Left forelimb (tissue), 1 donor: ENCODE measurements around the gene GRIA3.
"Not testable (repeated sequence)": the region's sequence is repeated elsewhere in the genome, so short reads cannot be mapped to it uniquely, and the experiment has no call there.

Source experiments
- DNase-seq: peaks from one replicate; pipeline ENCODE4 v3.0.0-alpha.2; 2018; ENCODE audit warnings: low spot score

GRIA3 gene

GRCh38 chrX:123357941-123358340 is 173.9 kb downstream of the GRIA3 start:
- no peak for DNase-seq

- DNase-seq: no peak
These were observed 174.4 kb downstream of the GRIA3 start for GRCh38 chrX:123358457-123358856.

- no peak for DNase-seq
These were observed 177.3 kb downstream of the GRIA3 start for GRCh38 chrX:123361371-123361770.

DNA sequence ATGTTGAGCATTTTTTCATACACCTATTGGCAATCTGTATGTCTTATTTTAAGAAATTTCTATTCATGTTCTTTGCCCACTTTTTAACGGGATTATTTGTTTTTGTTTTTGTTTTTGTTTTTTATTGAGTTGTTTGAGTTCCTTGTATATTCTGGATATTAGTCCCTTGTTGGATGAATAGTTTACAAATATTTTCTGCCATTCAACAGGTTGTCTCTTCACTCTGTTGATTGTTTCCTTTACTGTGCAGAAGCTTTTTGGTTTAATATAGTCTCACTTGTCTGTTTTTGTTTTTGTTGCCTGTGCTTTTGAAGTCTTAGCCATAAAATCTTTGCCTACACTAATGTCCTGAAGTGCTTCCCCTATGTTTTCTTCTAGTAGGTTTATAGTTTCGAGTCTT is 202.1 kb downstream of the GRIA3 start:
- not testable (repeated sequence) for DNase-seq

DNA sequence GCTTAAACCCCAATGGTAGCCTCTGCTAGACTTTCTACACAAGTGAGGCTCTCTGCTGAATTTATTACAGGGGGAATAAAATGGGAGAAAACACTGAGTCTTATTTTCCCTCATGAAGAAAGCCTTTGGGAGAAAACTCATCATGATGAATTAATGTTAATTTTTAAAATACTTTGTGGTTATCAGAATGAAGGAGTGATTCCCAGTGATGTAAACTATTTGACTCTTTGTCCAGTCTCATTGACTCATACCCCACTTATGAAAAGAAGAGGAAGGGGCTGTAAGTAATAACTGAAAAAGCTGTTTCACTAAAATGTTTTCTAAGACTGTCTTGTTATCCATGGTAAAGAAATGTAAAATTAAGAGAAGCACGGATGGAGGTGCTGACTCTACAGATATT is 208.8 kb downstream of the GRIA3 start:
- no peak for DNase-seq

DNA sequence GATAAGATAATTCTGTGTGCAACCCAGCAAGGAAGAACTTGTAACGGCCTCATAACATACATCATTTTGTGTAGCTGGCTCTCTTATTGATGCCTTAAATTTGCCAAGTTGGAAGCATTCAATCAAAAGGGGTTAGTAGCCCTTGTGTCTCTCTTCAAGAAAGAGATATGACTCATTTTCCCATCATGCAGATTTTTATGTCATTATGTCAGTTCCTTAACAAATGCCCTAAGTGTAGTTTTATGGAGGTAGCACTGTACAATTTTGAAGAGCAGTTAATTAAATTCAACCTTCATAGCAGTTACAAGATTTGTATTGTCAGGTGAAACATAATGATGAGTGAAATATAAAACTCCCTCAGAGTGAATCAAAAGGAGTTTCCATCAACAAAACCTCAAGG is 215.6 kb downstream of the GRIA3 start:
- no peak for DNase-seq

- no peak for DNase-seq
These were observed 221.2 kb downstream of the GRIA3 start for GRCh38 chrX:123405231-123405630.

DNA sequence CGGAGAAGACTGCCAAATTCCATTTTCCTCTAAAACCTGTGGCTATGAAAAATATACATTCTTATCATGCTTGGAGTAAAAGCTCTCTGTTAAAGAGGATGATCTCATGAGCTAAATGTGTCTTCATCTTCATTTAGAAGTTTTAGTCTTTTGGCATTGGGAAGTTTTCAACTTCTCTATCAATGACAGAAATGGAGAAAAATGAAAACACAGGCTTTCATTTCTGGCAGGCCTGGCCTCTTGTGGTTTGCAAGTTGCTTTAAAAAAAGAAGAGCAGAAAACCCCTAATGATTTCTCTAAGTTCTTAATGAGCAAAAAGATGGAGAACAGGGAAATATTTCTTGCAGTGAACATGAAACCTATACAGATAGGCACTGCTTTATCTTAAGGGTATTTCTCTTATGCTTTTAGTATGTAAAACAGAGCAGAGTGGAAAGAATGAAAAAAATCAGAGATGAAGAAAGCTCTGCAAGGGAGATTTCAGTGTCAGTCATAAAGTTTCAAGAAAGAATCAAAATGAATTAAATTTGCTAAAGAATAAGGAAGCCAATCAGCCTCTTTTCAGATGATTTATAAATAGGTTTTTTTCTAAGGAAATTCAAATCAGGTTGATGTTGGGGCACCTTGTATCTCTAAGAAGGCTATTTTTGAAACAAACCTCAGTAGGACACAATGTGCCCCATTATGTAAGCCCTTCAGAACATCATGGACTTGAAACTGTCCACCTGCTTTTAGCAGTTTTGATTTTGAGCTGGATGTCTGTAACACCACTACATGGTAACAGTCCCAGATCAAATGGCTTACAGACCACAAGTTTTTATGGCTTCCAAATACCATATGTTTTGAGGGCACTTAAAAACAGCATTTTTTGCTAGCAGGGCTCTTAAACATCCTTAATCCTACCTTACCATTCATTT is 225.0 kb downstream of the GRIA3 start:
- no peak for DNase-seq

DNA sequence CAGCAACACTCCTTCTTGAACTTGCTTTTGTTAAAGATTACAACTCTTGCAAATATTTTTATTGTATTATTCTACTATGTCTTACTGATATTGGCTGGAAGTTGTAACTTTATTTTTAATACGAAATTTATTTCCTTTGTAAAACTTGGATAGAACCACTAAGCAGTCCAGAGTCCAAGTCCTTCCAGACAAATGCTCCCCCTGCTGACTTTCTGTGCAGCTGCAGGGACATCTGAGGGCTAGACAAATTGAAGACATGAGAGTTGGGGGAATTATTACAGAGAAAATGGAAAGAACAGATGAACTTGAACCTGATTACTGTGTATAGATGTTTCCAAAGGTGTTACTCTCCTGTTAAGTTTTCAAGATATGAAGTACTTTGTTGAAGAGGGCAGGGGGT is 238.8 kb downstream of the GRIA3 start:
- no peak for DNase-seq

GRCh38 chrX:123424546-123424945 is 240.5 kb downstream of the GRIA3 start:
- no peak for DNase-seq

DNA sequence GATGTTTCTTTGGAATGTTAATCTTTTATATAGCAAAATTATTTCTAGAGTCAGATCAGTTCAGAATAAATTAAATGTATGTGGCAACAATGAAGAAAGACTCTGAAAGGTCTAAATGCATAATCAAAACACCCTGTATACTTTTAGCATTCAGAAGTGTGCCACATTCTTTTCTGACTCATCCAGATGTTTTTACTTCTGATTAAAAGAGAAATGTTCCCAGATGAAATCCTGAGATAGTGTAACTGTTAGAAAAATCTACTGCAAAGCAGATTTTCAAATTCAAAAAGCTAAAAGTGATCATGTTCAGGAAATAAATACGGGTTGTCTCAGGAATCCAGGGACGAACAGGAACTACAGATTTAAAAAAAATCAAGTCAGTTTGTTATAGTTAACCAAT is 241.4 kb downstream of the GRIA3 start:
- DNase-seq: no peak

DNA sequence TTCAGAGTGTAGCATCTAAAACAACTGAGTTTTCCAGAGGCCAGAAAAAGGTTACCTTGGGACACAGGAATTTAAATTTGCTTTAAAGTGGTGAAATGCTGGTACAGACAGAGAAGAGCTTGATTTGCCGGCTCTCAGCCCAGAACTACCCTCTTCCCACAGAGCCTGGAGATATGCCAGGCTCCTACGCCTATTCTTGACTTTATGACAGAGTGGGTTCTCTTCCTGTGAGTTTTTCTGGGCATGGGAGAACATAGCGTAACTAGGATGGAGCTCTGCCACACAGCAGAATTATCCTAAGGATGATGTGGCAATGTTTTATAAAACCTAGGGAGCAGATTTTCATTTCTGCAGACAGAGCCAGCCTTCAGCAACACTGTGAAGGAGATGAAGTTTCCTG is 241.8 kb downstream of the GRIA3 start:
- DNase-seq: no peak

DNA sequence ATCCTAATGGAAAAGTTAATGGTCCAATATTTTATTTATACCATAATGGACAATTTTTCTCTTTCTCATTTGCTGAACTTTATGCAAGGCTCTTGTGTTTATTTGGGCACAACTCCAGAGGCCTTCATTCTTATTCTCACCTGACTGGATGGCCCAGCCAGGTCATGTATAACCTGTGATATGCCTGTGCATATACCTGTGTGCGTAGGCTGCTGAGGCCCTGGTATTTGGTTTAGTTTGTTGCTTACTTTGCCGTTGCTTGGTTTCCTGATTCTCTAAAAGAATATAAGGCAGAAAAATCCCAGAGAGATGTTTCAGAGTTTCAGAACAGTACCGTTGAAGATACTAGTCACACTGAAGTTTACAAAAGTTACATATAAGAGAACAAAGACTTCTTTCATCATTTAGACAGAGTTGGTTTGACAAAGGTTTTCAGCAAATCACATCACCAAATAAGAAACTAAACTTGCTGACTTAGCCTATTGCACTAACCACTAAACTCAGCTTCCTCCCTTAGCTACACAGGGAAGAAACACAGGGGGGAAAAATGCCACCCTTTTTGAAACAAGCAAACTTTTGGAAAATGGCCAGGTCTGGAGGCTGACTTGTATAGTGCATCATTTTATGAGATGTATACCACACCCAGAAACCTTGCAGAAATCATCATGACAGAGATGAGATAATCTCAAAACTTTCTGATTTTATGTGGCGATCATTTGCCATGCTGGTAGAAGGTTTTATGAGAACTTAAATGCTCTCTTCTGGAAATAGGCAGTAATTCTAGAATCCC is 248.5 kb downstream of the GRIA3 start:
- no peak for DNase-seq

DNA sequence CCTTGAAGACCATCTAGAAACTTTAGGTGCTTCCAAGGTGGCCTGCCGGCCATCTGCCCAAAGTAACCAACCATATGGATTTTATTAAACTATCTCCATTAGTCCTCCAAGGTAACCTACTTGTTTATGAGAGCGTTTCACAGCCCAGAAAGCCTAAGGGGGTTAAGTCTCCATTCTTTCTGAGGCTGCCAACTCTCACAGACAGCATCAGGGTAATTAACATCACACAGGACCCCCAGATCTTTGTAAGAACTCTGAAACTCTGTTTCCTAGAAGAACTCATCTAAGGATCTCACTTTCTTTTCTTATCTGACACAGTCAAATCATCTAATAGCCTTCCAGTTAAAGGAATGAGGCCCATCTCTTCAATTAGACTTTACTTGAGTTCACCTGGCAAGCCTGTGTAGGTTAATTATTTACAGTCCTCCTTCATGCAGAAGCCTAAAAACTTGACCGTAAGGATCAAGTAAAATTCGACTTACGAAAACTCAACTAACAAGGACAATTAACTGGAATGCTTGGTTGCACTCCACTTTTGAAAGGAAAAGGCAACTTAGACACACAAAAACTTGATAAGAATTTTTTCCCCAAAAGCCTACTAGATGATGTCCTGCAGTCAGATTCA is 252.5 kb downstream of the GRIA3 start:
- no peak for DNase-seq

GRCh38 chrX:123439926-123440325 is 255.8 kb downstream of the GRIA3 start:
- not testable (repeated sequence) for DNase-seq

GRCh38 chrX:123442764-123443163 is 258.7 kb downstream of the GRIA3 start:
- DNase-seq: no peak

DNA sequence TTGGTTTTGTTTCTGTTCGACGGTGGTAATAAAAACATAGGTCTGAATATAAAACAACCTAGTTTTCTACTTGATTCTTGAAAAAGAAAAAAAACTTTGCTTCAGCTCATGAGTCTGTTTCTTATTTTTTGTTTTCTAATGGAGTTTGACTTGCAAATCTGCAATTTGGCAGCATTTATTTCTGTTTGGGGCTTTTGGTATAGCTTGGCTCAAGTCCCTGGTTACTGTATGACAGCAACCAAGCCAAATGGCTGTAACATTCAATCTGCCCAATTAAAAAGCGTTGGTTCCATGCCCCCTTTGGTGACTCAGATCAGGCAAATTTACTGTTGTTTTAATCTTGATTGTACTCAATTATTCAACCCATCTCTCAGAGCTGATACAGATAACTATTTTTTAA is 263.4 kb downstream of the GRIA3 start:
- DNase-seq: no peak

DNA sequence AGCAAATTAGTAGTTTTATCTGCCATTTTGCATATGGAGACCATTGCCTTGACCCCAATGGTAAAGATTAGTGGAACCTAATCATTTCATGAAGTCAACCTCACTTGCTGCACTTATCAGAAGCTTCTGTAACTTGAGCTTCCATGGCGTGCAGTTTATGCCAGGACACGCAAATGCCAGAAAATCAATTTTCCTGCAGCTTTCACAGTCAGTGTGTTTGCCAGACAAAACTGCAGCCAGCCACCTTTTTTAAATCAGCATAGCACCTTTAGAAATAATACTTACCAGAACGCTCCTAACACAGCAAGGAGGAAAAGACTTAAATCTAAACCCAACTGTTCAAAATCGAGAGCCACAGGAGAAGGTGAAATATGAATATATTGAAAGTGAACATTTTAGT is 265.3 kb downstream of the GRIA3 start:
- no peak for DNase-seq

DNA sequence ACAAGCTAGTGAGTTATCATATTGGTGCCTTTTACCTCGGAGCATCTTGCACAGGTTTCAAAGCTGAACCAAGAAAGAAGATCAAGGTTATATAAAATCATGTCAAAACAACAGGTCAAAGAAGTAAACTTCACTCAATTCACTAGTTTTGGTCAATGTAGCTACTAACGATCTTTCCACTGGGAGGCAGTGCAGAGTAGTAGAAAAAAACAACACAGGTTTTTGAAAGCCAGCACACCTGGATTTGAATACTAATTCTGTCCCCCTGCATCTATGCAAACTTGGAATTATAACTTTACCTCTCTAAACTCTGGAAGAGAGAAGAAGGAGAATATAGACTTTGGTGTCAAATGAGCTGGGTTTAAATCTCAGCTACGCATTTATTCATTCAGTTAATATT is 266.1 kb downstream of the GRIA3 start:
- no peak for DNase-seq

- no peak for DNase-seq
These were observed 270.8 kb downstream of the GRIA3 start for GRCh38 chrX:123454712-123455431.

DNA sequence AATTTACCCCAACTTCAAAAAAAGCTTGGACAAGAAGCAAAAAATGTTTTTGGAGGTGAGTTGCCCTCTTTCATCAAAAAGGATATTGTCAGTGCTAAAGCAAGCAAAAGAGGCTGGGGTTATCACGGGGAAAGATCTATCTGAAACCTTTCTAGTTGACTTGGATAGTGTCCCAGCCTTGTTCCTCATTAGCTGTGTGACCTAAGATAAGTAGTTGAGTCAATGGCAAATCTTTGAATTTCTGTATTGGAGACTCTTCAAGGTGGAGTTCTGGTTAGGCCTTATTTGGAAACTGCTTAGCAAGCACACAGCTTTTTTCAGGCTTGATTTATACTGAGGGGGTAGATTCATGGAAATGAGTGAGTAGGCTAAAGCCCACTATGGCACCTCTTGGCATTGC is 271.6 kb downstream of the GRIA3 start:
- no peak for DNase-seq

GRCh38 chrX:123464709-123465108 is 280.6 kb downstream of the GRIA3 start:
- no peak for DNase-seq
